CD4-positive, alpha-beta T cell treated with Interleukin-15 for 1 hour (primary cell): ENCODE data around the gene SAMD4B.

Experiments used
- DNase-seq: peaks from one replicate; pipeline ENCODE4 v3.0.0-alpha.2; 2020

SAMD4B gene

GRCh38 chr19:39410017-39410830, 68.0 kb downstream of the SAMD4B start:
- DNase-seq = peak; percentile 93

GRCh38 chr19:39410831-39411080, 68.5 kb downstream of the SAMD4B start:
- DNase-seq = no peak

GRCh38 chr19:39411081-39411831, 69.0 kb downstream of the SAMD4B start:
- DNase-seq = peak; percentile 77

- peak; percentile 92 for DNase-seq
These were observed 69.5 kb downstream of the SAMD4B start for GRCh38 chr19:39411832-39412099.

GRCh38 chr19:39412100-39412866, 70.1 kb downstream of the SAMD4B start, which contains the start of gene PLEKHG2:
TSS of gene PLEKHG2 (plus strand) at chr19:39412669. CDS start at chr19:39414087, 1,418 bp downstream.
- peak; percentile 99 for DNase-seq

GRCh38 chr19:39412867-39413271, 70.6 kb downstream of the SAMD4B start:
- no peak for DNase-seq

- peak; percentile 46 for DNase-seq
These were observed 71.2 kb downstream of the SAMD4B start for GRCh38 chr19:39413272-39413910.

- DNase-seq = no peak
These were observed 71.8 kb downstream of the SAMD4B start for GRCh38 chr19:39413911-39414608.

- no peak for DNase-seq
These were observed 73.2 kb downstream of the SAMD4B start for GRCh38 chr19:39415111-39416046.

- DNase-seq = no peak
These were observed 74.2 kb downstream of the SAMD4B start for GRCh38 chr19:39416152-39417120.

- no peak for DNase-seq
These were observed 75.4 kb downstream of the SAMD4B start for GRCh38 chr19:39417463-39418181.

- DNase-seq = no peak
These were observed 76.8 kb downstream of the SAMD4B start for GRCh38 chr19:39419003-39419402.

- no peak for DNase-seq
These were observed 78.5 kb downstream of the SAMD4B start for GRCh38 chr19:39420769-39421168.

GRCh38 chr19:39422020-39422419, 79.8 kb downstream of the SAMD4B start:
- DNase-seq = no peak

GRCh38 chr19:39423258-39424086, 81.3 kb downstream of the SAMD4B start:
- no peak for DNase-seq

GRCh38 chr19:39424934-39425333, 82.7 kb downstream of the SAMD4B start:
- no peak for DNase-seq

- DNase-seq = no peak
These were observed 83.5 kb downstream of the SAMD4B start for GRCh38 chr19:39425744-39426143.

GRCh38 chr19:39426170-39426569, 83.9 kb downstream of the SAMD4B start:
- DNase-seq = no peak

GRCh38 chr19:39427707-39428106, 85.5 kb downstream of the SAMD4B start:
- no peak for DNase-seq
